ENCODE results near the gene PIK3CB.
"Not testable (repeated sequence)": the region's sequence is repeated elsewhere in the genome, so short reads cannot be mapped to it uniquely, and the experiment has no call there.

Gene PIK3CB

GRCh38 chr3:138802223-138802622, 32.5 kb downstream of the PIK3CB start:
- DNase-seq: not testable (repeated sequence)

- DNase-seq: no peak
Measured at GRCh38 chr3:138801792-138802191, 32.9 kb downstream of the PIK3CB start.

GRCh38 chr3:138800248-138800647, 34.5 kb downstream of the PIK3CB start:
- no peak for DNase-seq

GRCh38 chr3:138799822-138800221, 34.9 kb downstream of the PIK3CB start:
- DNase-seq: no peak

- DNase-seq: no peak
Measured at GRCh38 chr3:138797508-138798038, 37.2 kb downstream of the PIK3CB start.

GRCh38 chr3:138796761-138797160, 38.0 kb downstream of the PIK3CB start:
- no peak for DNase-seq

- DNase-seq: peak; percentile 1
Measured at GRCh38 chr3:138786788-138787271, 47.9 kb downstream of the PIK3CB start.

GRCh38 chr3:138785951-138786350, 48.8 kb downstream of the PIK3CB start:
- DNase-seq: no peak

GRCh38 chr3:138785362-138785857, 49.3 kb downstream of the PIK3CB start:
- not testable (repeated sequence) for DNase-seq

GRCh38 chr3:138782755-138783154, 52.0 kb downstream of the PIK3CB start:
- no peak for DNase-seq

- DNase-seq: no peak
Measured at GRCh38 chr3:138781012-138781470, 53.7 kb downstream of the PIK3CB start.

GRCh38 chr3:138778643-138779042, 56.1 kb downstream of the PIK3CB start:
- no peak for DNase-seq

GRCh38 chr3:138776961-138777360, 57.8 kb downstream of the PIK3CB start:
- no peak for DNase-seq

GRCh38 chr3:138775254-138775595, 59.5 kb downstream of the PIK3CB start:
- DNase-seq: no peak

- peak; percentile 2 for DNase-seq
Measured at GRCh38 chr3:138774529-138775253, 60.0 kb downstream of the PIK3CB start.

GRCh38 chr3:138771585-138771984, 63.1 kb downstream of the PIK3CB start:
- no peak for DNase-seq

- DNase-seq: no peak
Measured at GRCh38 chr3:138769616-138770015, 65.1 kb downstream of the PIK3CB start.

GRCh38 chr3:138768946-138769345, 65.8 kb downstream of the PIK3CB start:
- DNase-seq: no peak

- DNase-seq: no peak
Measured at GRCh38 chr3:138768125-138768524, 66.6 kb downstream of the PIK3CB start.

GRCh38 chr3:138767498-138768104, 67.1 kb downstream of the PIK3CB start:
- no peak for DNase-seq

GRCh38 chr3:138761002-138761401, 73.7 kb downstream of the PIK3CB start:
- DNase-seq: no peak

GRCh38 chr3:138748190-138748589, 86.5 kb downstream of the PIK3CB start:
- DNase-seq: no peak

GRCh38 chr3:138747225-138747624, 87.5 kb downstream of the PIK3CB start:
- DNase-seq: no peak

- DNase-seq: no peak
Measured at GRCh38 chr3:138740072-138740471, 94.7 kb downstream of the PIK3CB start.
